Medulla oblongata (tissue), 1 donor: Measurements from ENCODE around the gene PARD3B.

Experiments
- DNase-seq: peaks from one replicate; pipeline ENCODE4 v3.0.0-alpha.2; 2015; ENCODE audit errors: extremely low spot score

The PARD3B gene

DNA sequence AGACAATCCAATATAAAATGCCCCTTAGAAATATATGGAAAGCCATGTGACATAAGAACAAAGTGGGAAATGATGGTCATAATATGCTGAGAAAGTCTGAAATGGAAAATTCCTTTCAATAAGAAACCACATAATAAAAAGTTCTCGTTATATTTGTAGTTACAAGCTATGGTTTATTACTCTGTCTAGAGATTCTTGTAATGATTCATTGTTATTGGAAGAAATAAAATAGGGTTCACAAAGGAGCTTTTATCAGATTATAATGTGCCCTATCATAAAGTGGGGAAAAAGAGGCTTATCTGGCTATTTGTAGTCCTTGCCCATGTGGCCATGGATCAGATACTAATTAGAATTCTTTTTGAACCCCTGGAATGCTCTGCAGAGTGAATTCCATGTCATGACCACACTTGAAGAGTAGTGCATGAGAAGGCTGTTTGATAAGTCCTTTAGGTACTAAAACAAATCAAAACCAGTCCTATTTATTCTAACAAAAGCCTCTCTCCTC, 716.3 kb downstream of the PARD3B start:
- DNase-seq, result no peak

DNA sequence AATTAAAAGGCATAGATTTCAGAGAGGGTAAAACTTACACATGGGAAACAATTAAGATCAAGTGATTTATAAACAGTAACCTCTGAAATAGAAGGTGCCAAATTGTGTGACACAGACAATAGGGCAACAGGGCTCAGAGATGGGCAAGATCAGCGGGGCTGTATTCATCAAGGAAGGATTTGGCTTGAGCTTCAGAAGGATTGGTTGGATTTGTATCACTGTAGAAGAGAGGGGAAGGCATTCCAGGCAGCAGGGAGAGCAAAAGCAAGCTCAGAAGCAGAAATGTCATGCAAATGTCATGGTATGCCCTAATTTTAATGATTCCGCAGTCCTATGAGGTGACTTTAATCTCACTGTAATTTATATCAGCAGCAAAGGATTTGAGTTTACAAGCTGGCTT, 722.0 kb downstream of the PARD3B start:
- no peak for DNase-seq

DNA sequence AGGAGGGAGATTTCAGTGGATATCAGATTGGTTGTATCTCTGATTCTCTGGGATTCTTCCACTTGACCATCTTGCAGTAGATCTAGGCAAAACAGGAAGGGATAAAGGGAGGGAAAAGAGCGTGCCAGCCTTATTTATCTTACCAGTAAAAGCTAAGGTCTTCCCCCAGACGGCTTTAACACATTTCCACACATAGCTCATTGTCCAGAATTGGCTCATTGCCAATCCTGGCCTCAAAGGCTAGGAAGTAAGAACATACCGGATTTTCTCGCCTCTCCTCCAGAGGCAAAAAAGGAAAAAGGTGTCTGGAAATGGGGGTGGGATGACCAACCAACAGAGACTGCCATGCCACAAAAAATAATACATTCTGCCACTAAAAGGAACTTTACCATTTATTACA, 725.4 kb downstream of the PARD3B start:
- no peak for DNase-seq

DNA sequence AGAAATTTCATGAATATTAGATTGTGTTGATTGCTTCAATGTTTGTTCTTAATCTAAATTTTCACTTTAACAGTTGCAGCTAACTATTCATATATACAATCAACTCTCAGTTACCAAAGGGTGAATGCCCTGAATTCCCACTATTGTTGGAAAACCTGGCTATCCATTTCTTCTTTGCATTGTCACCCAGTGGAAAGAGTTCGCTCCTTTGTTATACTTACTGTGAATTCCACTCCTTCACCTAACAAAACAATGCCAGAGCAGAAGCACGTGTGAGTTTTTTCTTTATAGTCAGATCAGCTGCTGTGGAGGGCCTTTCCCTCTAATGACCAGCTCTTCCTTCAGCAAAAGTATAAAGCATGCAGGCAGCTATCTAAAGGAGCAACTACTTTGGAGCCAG, 727.9 kb downstream of the PARD3B start:
- DNase-seq, result no peak

DNA sequence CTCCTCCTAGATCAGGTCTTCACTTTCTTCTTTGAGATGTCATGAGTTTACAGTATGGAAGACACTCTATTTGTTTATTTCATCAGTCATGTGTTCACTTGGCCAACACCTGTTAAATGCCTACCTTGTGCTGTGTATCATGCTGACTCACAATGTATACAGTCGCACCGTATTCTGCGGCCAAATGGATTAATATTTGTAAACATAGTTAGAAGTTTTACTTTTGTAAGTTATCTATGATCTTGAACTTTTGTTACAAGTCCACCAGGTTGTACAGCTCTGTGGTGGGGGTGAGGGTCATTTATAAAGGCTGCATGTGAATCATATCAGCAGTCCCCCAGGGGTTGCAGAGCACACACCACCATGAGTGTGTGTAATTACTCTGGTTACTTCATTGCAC, 728.4 kb downstream of the PARD3B start:
- DNase-seq, result no peak

DNA sequence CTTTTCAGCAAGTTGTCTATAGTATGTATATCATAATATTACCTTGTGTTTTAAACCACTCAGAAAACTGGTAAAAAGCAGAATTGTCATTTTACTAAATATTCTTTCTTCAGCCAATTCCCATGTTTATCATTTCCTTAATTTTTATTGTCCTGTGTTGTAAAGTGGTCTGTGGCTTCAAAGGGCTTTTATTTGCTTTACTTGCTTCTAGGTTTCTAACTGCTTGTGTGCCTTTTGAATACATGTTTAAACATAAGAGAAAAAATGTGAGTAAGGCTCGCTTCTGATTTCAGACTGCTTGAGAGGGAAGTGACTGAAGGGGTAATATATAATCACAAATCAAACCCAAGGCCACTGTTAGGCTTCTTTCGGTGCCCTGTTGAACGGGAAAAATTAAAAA, 729.5 kb downstream of the PARD3B start:
- DNase-seq, result no peak

DNA sequence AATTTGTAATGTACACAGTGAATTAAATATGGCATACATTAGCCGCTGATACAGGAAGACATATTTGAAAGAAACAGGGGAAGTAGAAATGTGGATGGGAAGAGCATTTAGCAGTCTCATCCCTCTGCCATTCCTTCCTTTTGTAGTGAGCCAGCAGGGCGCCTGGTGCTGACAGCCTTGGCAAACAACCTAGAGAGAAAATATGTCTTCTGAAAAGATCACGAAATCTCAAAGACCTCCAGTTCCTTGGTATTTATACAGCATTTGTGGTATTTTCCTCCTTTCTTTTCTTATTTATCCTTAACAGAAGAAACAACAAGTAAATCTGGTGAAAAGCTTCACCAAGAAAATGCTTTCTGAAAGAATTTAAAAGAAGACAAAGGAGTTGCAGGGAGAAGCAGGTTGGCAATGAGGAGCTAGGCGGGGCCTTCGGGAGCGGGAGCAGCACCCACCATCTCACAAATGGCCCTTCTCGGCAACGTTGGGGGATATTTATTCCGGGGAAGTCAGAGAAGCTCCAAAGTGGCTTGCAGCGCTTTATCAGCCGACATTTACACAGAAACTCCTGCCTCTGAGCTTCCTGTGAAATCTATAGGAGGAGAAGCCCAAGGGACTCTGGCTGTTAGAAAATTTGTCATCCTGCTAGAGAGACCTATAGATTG, 731.0 kb downstream of the PARD3B start:
- DNase-seq, result peak; percentile 7

DNA sequence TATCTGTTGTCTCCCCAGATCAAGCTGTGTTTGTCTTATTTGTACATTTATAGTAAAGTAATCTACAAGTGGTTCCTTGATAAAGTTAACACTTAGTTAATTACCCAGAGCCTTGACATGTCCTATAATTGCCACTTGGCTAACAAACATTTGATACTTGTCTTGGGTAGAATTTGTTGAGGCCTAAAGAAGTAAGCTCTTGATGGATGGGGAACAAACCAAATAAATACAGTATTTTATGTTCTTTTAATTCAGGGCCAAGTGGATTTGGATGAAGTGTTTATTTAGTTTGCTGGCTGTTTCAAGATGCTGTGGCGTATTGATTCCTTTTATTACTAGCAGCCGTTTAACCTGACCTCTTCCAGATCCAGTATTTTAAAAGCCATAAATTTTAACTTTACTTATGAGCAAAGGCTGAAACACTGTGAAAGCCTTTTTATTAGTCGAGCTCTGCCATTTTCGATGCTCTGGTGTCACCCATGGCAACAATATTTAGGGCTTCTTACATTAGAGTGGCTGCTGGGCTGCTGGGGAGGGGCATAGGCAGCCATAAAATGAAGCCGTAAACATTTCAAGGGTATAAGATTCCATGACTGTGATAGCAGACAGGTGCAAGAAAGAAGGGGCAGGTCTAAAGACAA, 735.4 kb downstream of the PARD3B start:
- DNase-seq, result no peak

DNA sequence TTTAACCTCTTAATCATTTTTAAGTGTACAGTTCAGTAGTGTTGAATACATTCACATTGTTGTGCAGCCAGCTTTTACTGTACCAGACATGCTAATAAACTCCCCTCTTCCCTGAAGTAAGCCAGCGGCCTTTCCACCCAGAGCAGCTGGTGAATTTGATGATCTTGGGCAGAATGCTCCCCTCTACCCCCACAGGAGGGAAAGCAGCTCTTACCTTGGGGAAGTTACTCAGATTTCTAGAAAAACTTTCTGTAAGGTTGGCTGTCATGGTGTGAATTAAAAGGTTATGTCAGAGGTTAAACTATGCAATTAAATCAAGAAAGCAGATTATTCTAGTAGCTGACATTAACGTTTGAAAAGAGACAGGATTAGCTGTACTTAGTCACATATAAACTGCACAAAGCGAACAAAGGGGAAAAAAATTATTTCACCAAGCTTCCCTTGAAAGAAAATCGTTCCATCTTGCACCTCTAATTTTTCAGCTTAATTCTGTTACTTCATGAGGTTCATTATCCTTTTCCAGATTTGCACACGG, 738.5 kb downstream of the PARD3B start:
- no peak for DNase-seq

DNA sequence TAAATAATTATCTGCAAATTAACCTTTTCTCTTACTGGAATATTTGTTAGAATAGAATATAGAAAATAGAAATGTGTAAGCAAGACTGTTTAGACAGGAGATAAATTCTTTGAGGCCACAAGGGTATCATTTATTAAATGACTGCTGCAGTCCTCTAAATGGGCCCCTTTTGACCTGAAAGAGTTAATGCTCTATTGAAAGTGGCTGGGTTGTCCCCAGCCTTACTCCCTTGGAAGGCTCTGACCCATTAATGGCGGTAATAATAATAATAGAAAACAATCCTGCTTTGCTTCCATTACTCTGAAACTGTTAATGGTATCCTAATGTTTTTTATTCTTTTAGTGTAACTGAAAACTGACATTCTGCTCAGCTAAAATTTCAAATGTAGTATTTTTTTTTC, 739.1 kb downstream of the PARD3B start:
- no peak for DNase-seq

DNA sequence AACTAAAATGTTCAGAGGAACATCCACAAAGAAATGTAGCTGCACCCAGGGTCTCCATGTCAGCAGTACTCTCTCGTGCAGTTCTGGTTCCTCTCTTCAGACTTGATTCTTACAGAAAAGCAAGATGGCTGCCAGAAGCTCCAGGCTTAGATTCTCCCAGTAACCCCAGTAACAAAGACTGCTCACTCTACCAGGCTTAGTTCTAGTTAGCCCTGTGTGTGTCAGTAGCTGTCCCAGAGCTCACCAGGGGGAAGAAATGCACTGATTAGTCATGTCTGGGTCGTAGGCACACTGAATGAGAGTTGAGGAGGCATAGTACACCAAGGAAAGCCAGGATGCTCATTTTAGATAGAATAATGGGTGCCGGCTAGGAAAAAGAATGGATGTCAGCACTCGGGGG, 742.0 kb downstream of the PARD3B start:
- DNase-seq, result no peak

DNA sequence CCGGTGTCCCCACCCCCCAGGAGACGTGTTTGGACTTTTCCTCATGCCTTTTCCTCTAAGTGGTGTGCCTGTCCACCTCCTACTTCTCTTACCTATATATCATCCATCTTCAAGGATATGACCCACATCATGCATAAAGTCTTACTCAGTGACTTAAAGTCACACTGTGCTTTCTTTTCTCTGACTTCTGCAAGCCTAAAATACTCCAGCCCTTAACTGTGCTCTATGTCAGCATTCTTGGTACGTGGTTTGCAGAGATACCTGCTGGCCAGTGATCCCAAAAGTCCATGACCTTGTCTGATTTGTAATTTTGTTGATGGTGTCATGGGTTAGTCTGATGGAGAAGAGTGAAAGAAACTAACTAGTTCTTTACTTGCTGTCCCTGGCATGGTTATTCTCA, 743.4 kb downstream of the PARD3B start:
- no peak for DNase-seq

DNA sequence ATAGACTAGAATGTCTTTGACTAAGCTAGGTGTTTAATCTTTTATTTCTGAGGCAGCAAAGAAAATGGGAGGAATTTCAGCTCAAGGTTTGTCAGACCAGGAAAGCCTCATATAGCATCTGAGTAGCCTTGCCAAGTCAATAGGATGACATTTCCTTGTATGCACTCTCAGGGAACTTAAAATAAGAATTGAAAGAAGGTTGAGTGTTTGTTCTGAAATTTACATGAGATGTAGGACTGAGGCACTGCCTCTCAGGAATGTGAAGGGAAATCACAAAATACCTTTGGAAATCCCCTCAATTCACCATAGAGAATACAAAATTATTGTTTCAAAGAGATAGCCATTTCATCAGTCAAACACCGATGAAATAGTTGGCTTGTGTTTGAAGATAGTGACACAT, 745.0 kb downstream of the PARD3B start:
- DNase-seq, result no peak

DNA sequence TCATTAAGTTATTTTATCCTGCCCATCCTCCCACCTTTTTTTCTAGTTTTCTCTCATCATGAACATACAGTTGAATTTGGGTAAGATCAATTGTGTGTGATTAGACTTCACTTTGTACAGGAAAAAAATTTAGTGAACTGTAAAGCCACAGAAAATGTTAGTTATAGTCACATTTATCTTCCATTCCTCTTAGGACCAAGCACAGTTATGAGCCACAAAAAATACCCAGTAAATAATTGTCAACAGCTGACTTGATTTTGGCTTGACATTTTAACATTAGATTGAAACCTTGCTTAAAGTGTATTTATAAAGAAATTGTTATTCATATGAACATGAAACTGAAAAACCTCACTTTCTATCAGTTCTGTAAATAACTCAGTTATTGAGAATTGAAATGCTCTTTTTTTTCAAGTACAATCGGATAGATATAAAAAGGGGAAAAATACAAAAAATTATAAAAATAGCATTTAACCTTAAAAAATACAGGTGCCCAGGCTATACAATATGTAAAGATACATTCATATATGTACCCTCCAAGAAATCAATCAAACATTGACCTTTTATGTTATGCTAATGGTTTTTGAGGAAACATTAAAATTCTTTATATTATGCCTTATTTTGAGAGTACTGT, 747.5 kb downstream of the PARD3B start:
- no peak for DNase-seq

DNA sequence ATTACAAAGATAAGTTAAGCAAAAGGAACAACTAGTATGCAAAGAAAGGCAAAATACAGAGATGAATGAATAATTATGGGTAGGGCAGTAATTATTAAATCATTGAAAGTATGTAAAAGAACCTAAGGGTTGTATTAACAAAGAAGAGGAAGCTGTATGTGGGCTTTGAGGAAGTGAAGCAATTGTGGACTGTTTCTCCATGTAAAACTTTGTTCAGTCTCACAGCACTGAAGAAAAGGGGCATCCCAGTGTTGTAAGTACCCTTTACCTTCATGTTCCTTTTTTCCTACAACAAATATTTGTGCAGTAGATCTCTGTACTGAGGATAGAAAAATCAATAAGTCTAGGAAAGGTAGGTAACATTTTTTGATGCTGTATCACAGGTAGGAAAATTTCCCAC, 748.3 kb downstream of the PARD3B start:
- no peak for DNase-seq

DNA sequence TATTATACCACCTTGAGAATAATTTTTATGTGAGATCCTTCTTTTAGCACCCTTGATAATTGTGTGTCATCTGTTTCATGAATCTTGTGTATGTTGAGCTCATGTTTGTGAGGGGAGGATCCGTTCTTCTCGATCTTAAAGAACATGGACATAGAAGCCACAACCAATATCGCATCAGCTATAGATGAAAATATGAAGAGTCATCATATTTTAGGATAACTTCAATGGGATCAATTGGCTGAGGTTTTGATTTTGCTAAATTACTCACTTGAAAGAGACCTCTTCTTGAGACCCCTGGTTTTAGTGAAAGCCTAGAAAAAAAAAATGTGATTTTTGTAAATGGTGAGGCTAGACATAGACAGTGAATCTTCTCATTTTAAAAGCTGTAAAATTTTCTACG, 751.7 kb downstream of the PARD3B start:
- no peak for DNase-seq

DNA sequence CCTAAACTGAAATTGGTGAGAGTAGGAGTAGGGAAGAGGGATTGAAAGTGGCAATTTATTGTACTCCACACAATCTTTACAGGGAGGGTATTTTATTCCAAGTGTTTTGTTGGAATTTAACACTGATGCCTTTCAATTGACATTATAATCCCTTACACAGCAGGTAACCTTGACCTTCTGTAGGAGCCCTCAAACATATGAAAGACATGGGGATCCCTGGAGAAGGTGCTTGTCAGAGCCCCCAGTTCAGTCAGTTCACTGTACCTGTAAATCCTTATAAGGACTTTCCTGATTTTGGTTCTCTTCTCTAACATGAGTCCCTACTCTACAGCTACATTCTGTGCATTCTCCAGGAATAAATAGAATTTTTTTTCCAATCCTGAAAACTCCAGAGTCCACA, 752.1 kb downstream of the PARD3B start:
- no peak for DNase-seq

DNA sequence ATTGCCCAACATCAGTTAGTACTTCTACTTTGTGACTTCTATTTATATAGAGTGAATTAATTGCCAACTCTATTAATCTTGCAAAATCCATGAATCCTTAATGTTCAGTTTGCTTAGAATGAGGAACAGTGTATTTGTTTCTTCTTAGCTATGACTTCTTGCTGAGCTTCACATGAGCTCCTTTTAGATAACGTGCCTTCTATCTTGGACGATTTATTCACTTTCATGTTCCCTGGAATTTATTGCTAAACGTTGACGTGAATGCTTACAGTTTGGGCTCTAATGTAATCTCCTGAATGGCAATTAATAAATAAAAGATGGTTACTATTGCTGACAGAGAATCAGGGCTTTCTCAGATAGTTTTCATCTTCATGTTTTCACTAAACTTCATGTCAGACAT, 752.6 kb downstream of the PARD3B start:
- DNase-seq, result no peak

DNA sequence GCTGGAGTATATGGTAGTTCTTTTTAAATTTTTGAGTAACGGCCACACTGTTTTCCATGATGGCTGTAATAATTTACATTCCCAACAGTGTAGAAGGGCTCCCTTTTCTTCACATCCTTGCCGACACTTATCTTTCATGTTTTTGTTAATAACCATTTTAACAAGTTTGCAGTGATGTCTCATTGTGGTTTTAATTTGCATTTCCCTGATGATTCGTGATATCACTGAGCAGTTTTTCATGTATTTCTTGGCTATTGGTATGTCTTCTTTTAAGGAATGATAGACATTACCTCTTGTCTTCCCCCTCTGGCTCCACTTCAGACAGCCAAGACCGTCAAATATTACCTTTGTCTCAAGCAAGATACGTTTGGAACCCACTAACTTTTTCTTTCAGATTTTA, 765.9 kb downstream of the PARD3B start:
- no peak for DNase-seq

DNA sequence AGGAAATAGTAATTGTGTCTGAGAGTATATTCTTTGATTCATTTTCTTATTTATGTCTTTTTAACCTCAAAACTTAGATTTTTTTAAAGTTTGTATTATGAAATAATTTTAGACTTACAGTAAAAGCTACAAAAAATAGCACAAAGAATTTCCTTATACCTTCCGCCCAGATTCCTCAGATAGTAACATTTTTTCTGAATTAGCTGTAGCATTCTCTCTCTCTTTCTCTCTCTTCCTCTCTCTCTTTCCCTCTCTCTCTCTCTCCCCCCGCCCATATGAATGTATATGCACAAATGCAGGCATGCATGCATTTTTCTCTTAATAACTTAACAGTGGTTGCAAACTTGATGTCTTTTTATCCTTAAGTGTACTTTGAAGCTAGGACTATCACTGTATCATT, 776.0 kb downstream of the PARD3B start:
- no peak for DNase-seq

DNA sequence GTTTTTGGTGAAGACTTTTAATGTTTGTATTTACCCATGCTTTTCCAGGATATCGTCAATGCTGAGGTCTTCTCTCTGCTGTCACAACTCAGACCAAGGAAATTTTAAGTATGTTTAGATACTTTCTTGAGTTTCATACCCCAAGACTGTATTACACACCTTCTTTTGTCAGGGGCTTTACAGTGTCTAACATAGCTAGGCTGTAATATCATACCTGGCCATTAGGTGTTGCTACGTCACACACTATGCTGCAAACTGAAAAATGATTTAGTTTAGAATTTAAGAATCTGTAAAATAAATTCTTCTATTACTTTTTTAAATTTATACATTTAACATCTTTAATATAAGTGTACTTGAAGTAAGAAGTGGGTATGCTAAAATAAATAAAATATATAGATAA, 778.7 kb downstream of the PARD3B start:
- no peak for DNase-seq

DNA sequence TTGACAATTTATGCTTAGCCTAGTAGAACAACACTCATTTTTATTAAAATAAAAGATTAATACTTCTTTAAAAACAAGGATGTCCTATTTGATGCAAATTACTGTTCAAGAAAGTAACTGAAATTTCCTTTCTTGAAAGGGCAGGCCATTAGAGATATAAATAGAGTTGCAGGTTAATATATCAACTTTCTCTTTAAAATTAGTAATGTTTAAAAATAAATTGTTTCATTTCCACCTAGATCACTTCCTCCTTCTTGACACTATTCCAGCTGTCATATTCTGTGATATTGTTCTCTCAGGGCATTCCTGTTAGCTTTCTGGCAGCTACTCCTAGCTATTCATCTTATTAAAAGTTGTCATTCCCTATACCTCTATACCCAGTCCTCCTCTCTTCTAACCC, 779.1 kb downstream of the PARD3B start:
- no peak for DNase-seq

DNA sequence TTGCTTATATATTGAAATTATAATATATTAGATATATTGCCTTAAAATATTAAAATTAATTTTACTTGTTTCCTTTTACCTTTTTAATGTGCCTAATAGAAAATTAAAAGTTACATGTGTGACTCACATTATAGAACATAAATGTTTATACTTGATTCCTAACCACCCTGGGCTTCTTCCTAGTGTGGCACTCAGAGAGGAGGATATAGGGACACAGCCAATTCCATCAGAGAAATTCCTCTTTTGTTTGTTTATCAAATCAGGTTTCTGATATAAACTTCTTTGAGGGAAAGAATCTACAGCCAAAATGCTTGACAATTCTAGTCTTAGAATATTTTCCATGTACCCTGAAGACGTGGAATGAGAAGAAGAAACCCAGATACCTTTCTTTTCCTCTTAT, 788.1 kb downstream of the PARD3B start:
- no peak for DNase-seq
